KOPT-K1 (cell line): ENCODE results near the gene SMIM1.
"Not testable (repeated sequence)": the region's sequence is repeated elsewhere in the genome, so short reads cannot be mapped to it uniquely, and the experiment has no call there.

Source experiments
- H3K27ac ChIP-seq: fragments of 200-600 bp; sonication (generic); 2 replicates; pipeline ENCODE4 v1.5.1; 2016; ENCODE audit warnings: antibody characterized with exemption, mild to moderate bottlenecking, low read depth, low read length; ENCODE audit not compliant: poor library complexity, severe bottlenecking
- H3K36me3 ChIP-seq: fragments of 200-600 bp; sonication (generic); 2 replicates; pipeline ENCODE4 v1.5.1; 2017; ENCODE audit warnings: antibody characterized with exemption, mild to moderate bottlenecking, low read length, moderate library complexity; ENCODE audit not compliant: insufficient read depth
- H3K9me3 ChIP-seq: fragments of 200-600 bp; sonication (generic); 2 replicates; pipeline ENCODE4 v1.5.1; 2017; ENCODE audit warnings: antibody characterized with exemption, low read length, mild to moderate bottlenecking; ENCODE audit not compliant: insufficient read depth, poor library complexity, severe bottlenecking

SMIM1 gene

GRCh38 chr1:3745590-3746381 is 26.8 kb upstream of the SMIM1 start:
- Histone ChIP-seq H3K36me3 (no peaks in the 10 kb centered on the region), H3K27ac (no peak overlapping the region), H3K9me3 (no peaks in the 10 kb centered on the region)

GRCh38 chr1:3746389-3746829 is 26.1 kb upstream of the SMIM1 start:
- Histone ChIP-seq H3K27ac (no peak overlapping the region), H3K9me3 (no peaks in the 10 kb centered on the region), H3K36me3 (no peaks in the 10 kb centered on the region)

GRCh38 chr1:3746830-3747521 is 25.6 kb upstream of the SMIM1 start:
- no peaks in the 10 kb centered on the region for H3K36me3 ChIP-seq

GRCh38 chr1:3747522-3747848 is 25.1 kb upstream of the SMIM1 start:
- no peak overlapping the region for H3K27ac ChIP-seq
- no peaks in the 10 kb centered on the region for H3K36me3 ChIP-seq
- no peaks in the 10 kb centered on the region for H3K9me3 ChIP-seq

More at GRCh38 chr1:3746830-3747521, 25.6 kb upstream of the SMIM1 start:
- Histone ChIP-seq H3K27ac (no peak overlapping the region), H3K9me3 (no peaks in the 10 kb centered on the region)

- Histone ChIP-seq H3K27ac (no peak overlapping the region), H3K9me3 (no peaks in the 10 kb centered on the region), H3K36me3 (no peaks in the 10 kb centered on the region)
Observed at GRCh38 chr1:3747903-3748302, 24.6 kb upstream of the SMIM1 start.

- not testable (repeated sequence) for H3K36me3 ChIP-seq, H3K27ac ChIP-seq, H3K9me3 ChIP-seq
Observed at GRCh38 chr1:3748316-3748900, 24.1 kb upstream of the SMIM1 start.

- no peak overlapping the region for H3K27ac ChIP-seq
- no peaks in the 10 kb centered on the region for H3K9me3 ChIP-seq
- no peaks in the 10 kb centered on the region for H3K36me3 ChIP-seq
Observed at GRCh38 chr1:3749512-3749911, 23.0 kb upstream of the SMIM1 start.

GRCh38 chr1:3750741-3751140 is 21.8 kb upstream of the SMIM1 start:
- Histone ChIP-seq H3K27ac (no peak overlapping the region), H3K36me3 (no peaks in the 10 kb centered on the region), H3K9me3 (no peaks in the 10 kb centered on the region)

GRCh38 chr1:3752400-3752945 is 20.1 kb upstream of the SMIM1 start, which contains the start of gene CCDC27:
Gene CCDC27, plus strand, starts transcription at chr1:3752450. Its CDS starts 32 bp downstream, at chr1:3752482.
- H3K36me3 ChIP-seq = no peaks in the 10 kb centered on the region
- no peaks in the 10 kb centered on the region for H3K9me3 ChIP-seq

GRCh38 chr1:3753656-3754454 is 18.7 kb upstream of the SMIM1 start:
- Histone ChIP-seq H3K36me3 (no peaks in the 10 kb centered on the region), H3K9me3 (no peaks in the 10 kb centered on the region), H3K27ac (no peak overlapping the region)

More at GRCh38 chr1:3752400-3752945, 20.1 kb upstream of the SMIM1 start, which contains the start of gene CCDC27:
- no peak within 1 kb of the TSS for H3K27ac ChIP-seq

GRCh38 chr1:3756394-3756793 is 16.2 kb upstream of the SMIM1 start:
- Histone ChIP-seq H3K9me3 (peaks cover 16% of the 10 kb centered on the region), H3K27ac (no peak overlapping the region), H3K36me3 (no peaks in the 10 kb centered on the region)

- H3K27ac ChIP-seq = no peak overlapping the region
- H3K36me3 ChIP-seq = no peaks in the 10 kb centered on the region
Observed at GRCh38 chr1:3759164-3759563, 13.4 kb upstream of the SMIM1 start.

GRCh38 chr1:3759796-3760195 is 12.8 kb upstream of the SMIM1 start:
- Histone ChIP-seq H3K36me3 (no peaks in the 10 kb centered on the region), H3K9me3 (peaks cover 17% of the 10 kb centered on the region)

More at GRCh38 chr1:3759164-3759563, 13.4 kb upstream of the SMIM1 start:
- peaks cover 17% of the 10 kb centered on the region for H3K9me3 ChIP-seq

GRCh38 chr1:3761296-3762010 is 11.1 kb upstream of the SMIM1 start:
- peaks cover 17% of the 10 kb centered on the region for H3K9me3 ChIP-seq
- H3K27ac ChIP-seq = no peak overlapping the region
- H3K36me3 ChIP-seq = no peaks in the 10 kb centered on the region

More at GRCh38 chr1:3759796-3760195, 12.8 kb upstream of the SMIM1 start:
- H3K27ac ChIP-seq = no peak overlapping the region
